ENCODE results near the gene MAP1LC3B2. TPM values are rescaled to one million over a fixed set of nuclear protein-coding genes. Genes with fewer than 3 reads are reported as not detected.
A peak's percentile ranks its signal among the peaks of the same experiment; 100 is the strongest.

The MAP1LC3B2 gene
- 1 to 10 TPM; 1.8 to 3.8 TPM for total RNA-seq
- 10 to 100 TPM; 18.2 to 18.5 TPM for polyA plus RNA-seq (ENCODE audit: insufficient read length in 2 of 2)
- long read RNA-seq, donor 1 = 0 reads
- long read RNA-seq, donor 2 = 0 reads
- long read RNA-seq, donor 3 = 0 reads
- long read RNA-seq, donor 4 = 0 reads

- DNase-seq (ENCODE audit: low read depth in 4 of 6, low spot score in 6 of 6) = peak in 2 of 6 donors; percentile 68 to 82
- Histone ChIP-seq H3K36me3 (ENCODE audit: control insufficient read depth, insufficient read depth, low read length) (no peaks in the 10 kb centered on the region), H3K4me3 (ENCODE audit: low read depth, low read length) (no peak within 1 kb of the TSS), H3K27me3 (ENCODE audit: control insufficient read depth, insufficient read depth, low read length) (no peaks in the 10 kb centered on the region), H3K9me3 (ENCODE audit: control insufficient read depth, insufficient read depth, low read length) (no peaks in the 10 kb centered on the region), H3K27ac (ENCODE audit: low read depth, low read length) (peak within 1 kb of the TSS; percentile 42), H3K4me1 (ENCODE audit: control insufficient read depth, insufficient read depth, low read length) (peaks cover 19% of the 10 kb centered on the region)
- WGBS (ENCODE audit: insufficient coverage) = 23% methylated on average over 12 of the region's 19 CpGs
Observed at GRCh38 chr12:116559162-116559935, at the start of gene MAP1LC3B2. MAP1LC3B2 (plus strand) TSS chr12:116559381; CDS start chr12:116575943, 16,562 bp downstream.

DNA sequence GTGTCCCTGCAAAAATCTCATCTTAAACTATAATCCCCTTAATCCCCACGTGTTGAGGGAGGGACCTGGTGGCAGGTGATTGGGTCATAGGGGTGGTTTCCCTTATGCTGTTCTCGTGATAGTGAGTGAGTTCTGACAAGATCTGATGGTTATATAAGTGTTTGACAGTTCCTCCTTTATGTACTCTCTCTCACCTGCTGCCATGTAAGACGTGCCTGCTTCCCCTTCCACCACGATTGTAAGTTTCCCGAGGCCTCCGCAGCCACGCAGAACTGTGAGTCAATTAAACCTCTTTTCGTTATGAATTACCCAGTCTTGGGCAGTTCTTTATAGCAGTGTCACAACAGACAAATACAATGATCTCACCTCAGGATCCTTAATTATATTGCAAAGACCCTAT, 45.2 kb upstream of the MAP1LC3B2 start:
- Histone ChIP-seq H3K4me3 (ENCODE audit: low read depth, low read length) (no peak overlapping the region), H3K27me3 (ENCODE audit: control insufficient read depth, insufficient read depth, low read length) (no peaks in the 10 kb centered on the region), H3K9me3 (ENCODE audit: control insufficient read depth, insufficient read depth, low read length) (no peaks in the 10 kb centered on the region), H3K36me3 (ENCODE audit: control insufficient read depth, insufficient read depth, low read length) (no peaks in the 10 kb centered on the region), H3K27ac (ENCODE audit: low read depth, low read length) (no peak overlapping the region), H3K4me1 (ENCODE audit: control insufficient read depth, insufficient read depth, low read length) (peaks cover 8% of the 10 kb centered on the region)
- DNase-seq (ENCODE audit: low read depth in 4 of 6, low spot score in 6 of 6) = no peak
- 96% methylated on average over 5 of the region's 8 CpGs for WGBS (ENCODE audit: insufficient coverage)

- no peaks in the 10 kb centered on the region for H3K36me3 ChIP-seq (ENCODE audit: control insufficient read depth, insufficient read depth, low read length)
- H3K4me3 ChIP-seq (ENCODE audit: low read depth, low read length) = no peak overlapping the region
- no peaks in the 10 kb centered on the region for H3K9me3 ChIP-seq (ENCODE audit: control insufficient read depth, insufficient read depth, low read length)
- peaks cover 6% of the 10 kb centered on the region for H3K4me1 ChIP-seq (ENCODE audit: control insufficient read depth, insufficient read depth, low read length)
- H3K27ac ChIP-seq (ENCODE audit: low read depth, low read length) = no peak overlapping the region
- DNase-seq (ENCODE audit: low read depth in 4 of 6, low spot score in 6 of 6) = peak in 2 of 6 donors; percentile 31 to 32
- no peaks in the 10 kb centered on the region for H3K27me3 ChIP-seq (ENCODE audit: control insufficient read depth, insufficient read depth, low read length)
- 54% methylated on average over 2 of the region's 4 CpGs for WGBS (ENCODE audit: insufficient coverage)
Observed at GRCh38 chr12:116515684-116516083, 43.5 kb upstream of the MAP1LC3B2 start.

DNA sequence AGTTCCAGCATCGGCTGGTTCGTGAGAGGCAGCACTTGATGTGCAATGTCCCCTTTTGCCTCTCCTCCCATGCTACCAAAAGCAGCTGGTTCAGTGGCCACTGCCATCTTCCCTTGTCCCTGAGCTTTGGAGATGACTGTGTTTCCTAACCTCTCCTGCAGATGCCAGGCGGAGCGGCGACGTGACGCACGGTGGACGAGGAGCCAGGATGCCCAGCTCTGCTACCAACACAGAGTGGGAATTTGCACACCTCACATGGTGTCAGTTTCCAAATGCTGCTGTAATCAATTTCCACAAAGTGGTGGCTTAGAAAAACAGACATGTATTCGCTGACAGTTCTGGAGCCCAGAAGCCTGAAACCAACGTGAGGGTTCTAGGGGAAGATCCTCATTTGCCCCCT, 42.5 kb upstream of the MAP1LC3B2 start:
- no peaks in the 10 kb centered on the region for H3K36me3 ChIP-seq (ENCODE audit: control insufficient read depth, insufficient read depth, low read length)
- 96% methylated on average over 10 of the region's 11 CpGs for WGBS (ENCODE audit: insufficient coverage)
- no peak for DNase-seq (ENCODE audit: low read depth in 4 of 6, low spot score in 6 of 6)
- H3K9me3 ChIP-seq (ENCODE audit: control insufficient read depth, insufficient read depth, low read length) = no peaks in the 10 kb centered on the region
- H3K27me3 ChIP-seq (ENCODE audit: control insufficient read depth, insufficient read depth, low read length) = no peaks in the 10 kb centered on the region
- no peak overlapping the region for H3K4me3 ChIP-seq (ENCODE audit: low read depth, low read length)
- no peak overlapping the region for H3K27ac ChIP-seq (ENCODE audit: low read depth, low read length)
- H3K4me1 ChIP-seq (ENCODE audit: control insufficient read depth, insufficient read depth, low read length) = peaks cover 15% of the 10 kb centered on the region

GRCh38 chr12:116517431-116518045, 41.6 kb upstream of the MAP1LC3B2 start:
- no peak for DNase-seq (ENCODE audit: low read depth in 4 of 6, low spot score in 6 of 6)
- Histone ChIP-seq H3K27ac (ENCODE audit: low read depth, low read length) (no peak overlapping the region), H3K27me3 (ENCODE audit: control insufficient read depth, insufficient read depth, low read length) (no peaks in the 10 kb centered on the region), H3K4me1 (ENCODE audit: control insufficient read depth, insufficient read depth, low read length) (peaks cover 16% of the 10 kb centered on the region), H3K9me3 (ENCODE audit: control insufficient read depth, insufficient read depth, low read length) (no peaks in the 10 kb centered on the region), H3K4me3 (ENCODE audit: low read depth, low read length) (no peak overlapping the region), H3K36me3 (ENCODE audit: control insufficient read depth, insufficient read depth, low read length) (no peaks in the 10 kb centered on the region)
- 95% methylated on average over 2 of the region's 4 CpGs for WGBS (ENCODE audit: insufficient coverage)

GRCh38 chr12:116520225-116520760, 38.9 kb upstream of the MAP1LC3B2 start:
- WGBS (ENCODE audit: insufficient coverage) = 95% methylated on average over 7 of the region's 9 CpGs
- H3K9me3 ChIP-seq (ENCODE audit: control insufficient read depth, insufficient read depth, low read length) = no peaks in the 10 kb centered on the region
- H3K4me3 ChIP-seq (ENCODE audit: low read depth, low read length) = no peak overlapping the region
- peaks cover 24% of the 10 kb centered on the region for H3K4me1 ChIP-seq (ENCODE audit: control insufficient read depth, insufficient read depth, low read length)
- H3K27me3 ChIP-seq (ENCODE audit: control insufficient read depth, insufficient read depth, low read length) = no peaks in the 10 kb centered on the region
- H3K36me3 ChIP-seq (ENCODE audit: control insufficient read depth, insufficient read depth, low read length) = no peaks in the 10 kb centered on the region
- DNase-seq (ENCODE audit: low read depth in 4 of 6, low spot score in 6 of 6) = peak in 1 of 6 donors; percentile 65
- no peak overlapping the region for H3K27ac ChIP-seq (ENCODE audit: low read depth, low read length)

- Histone ChIP-seq H3K36me3 (ENCODE audit: control insufficient read depth, insufficient read depth, low read length) (no peaks in the 10 kb centered on the region), H3K9me3 (ENCODE audit: control insufficient read depth, insufficient read depth, low read length) (no peaks in the 10 kb centered on the region), H3K4me3 (ENCODE audit: low read depth, low read length) (no peak overlapping the region), H3K27ac (ENCODE audit: low read depth, low read length) (peak overlapping the region; percentile 36), H3K4me1 (ENCODE audit: control insufficient read depth, insufficient read depth, low read length) (peaks cover 27% of the 10 kb centered on the region), H3K27me3 (ENCODE audit: control insufficient read depth, insufficient read depth, low read length) (no peaks in the 10 kb centered on the region)
- WGBS (ENCODE audit: insufficient coverage) = 18% methylated on average over 7 of the region's 15 CpGs
- peak in 2 of 6 donors; percentile 74 to 90 for DNase-seq (ENCODE audit: low read depth in 4 of 6, low spot score in 6 of 6)
Observed at GRCh38 chr12:116520801-116521471, 38.2 kb upstream of the MAP1LC3B2 start.

DNA sequence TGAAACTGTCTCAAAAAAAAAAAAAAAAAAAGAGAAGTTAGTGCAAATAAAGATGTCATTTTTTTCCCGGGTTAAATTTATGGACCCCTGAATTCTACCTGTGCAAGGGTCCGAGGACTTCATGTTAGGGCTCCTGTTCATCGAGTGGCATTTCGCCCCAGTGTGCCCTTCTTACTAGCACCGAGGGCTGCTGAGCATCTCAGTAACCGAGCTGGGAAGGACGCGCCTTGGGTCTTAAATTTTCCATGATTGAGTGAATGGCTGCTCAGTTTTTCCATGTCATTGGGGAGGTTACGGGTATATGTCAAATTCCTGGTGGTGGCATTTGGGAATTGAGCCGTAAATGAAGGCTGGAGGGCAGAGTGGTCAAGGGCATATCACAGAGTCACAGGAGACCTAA, 34.9 kb upstream of the MAP1LC3B2 start:
- no peak overlapping the region for H3K27ac ChIP-seq (ENCODE audit: low read depth, low read length)
- H3K27me3 ChIP-seq (ENCODE audit: control insufficient read depth, insufficient read depth, low read length) = no peaks in the 10 kb centered on the region
- H3K4me1 ChIP-seq (ENCODE audit: control insufficient read depth, insufficient read depth, low read length) = peaks cover 25% of the 10 kb centered on the region
- H3K36me3 ChIP-seq (ENCODE audit: control insufficient read depth, insufficient read depth, low read length) = no peaks in the 10 kb centered on the region
- no peak overlapping the region for H3K4me3 ChIP-seq (ENCODE audit: low read depth, low read length)
- no peaks in the 10 kb centered on the region for H3K9me3 ChIP-seq (ENCODE audit: control insufficient read depth, insufficient read depth, low read length)
- no peak for DNase-seq (ENCODE audit: low read depth in 4 of 6, low spot score in 6 of 6)
- 88% methylated on average over 10 of the region's 10 CpGs for WGBS (ENCODE audit: insufficient coverage)

DNA sequence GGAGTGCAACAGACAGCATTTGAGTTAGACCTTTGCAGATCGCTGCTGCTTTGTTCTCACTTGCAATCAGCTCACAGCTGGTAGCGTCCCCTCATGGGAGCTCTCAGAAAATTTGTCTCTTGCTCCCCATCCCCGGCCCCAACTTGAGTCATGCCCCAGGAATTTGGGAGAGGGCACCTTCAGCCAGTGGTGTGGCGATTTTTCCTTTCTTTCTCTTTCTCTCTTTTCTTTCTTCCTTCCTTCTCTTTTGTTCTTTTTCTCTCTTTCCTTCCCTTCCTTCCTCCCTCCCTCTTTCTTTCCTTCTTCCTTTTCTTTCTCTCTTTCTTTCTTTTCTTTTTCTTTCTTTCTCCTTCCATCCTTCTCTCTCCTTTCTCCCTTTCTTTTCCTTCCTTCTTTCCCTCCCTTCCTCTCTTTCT, 34.2 kb upstream of the MAP1LC3B2 start:
- H3K4me3 ChIP-seq (ENCODE audit: low read depth, low read length) = no peak overlapping the region
- peak in 2 of 6 donors; percentile 38 for DNase-seq (ENCODE audit: low read depth in 4 of 6, low spot score in 6 of 6)
- no peak overlapping the region for H3K27ac ChIP-seq (ENCODE audit: low read depth, low read length)
- H3K27me3 ChIP-seq (ENCODE audit: control insufficient read depth, insufficient read depth, low read length) = no peaks in the 10 kb centered on the region
- peaks cover 25% of the 10 kb centered on the region for H3K4me1 ChIP-seq (ENCODE audit: control insufficient read depth, insufficient read depth, low read length)
- 40% methylated on average over 4 of the region's 4 CpGs for WGBS (ENCODE audit: insufficient coverage)
- no peaks in the 10 kb centered on the region for H3K9me3 ChIP-seq (ENCODE audit: control insufficient read depth, insufficient read depth, low read length)
- no peaks in the 10 kb centered on the region for H3K36me3 ChIP-seq (ENCODE audit: control insufficient read depth, insufficient read depth, low read length)

All from spinal cord (tissue), 10 donors.